ENCODE data around the gene FNIP1.

GRCh38 chr5:131760793-131761192 lies 36.0 kb downstream of the FNIP1 start:
- TF ChIP-seq IRF1 (CRISPR knock-in tag; IDR thresholded peaks at IDR 0.05; ENCODE audit: borderline replicate concordance) (no peak), TCF7L2 (IDR thresholded peaks at IDR 0.05; ENCODE audit: low read depth, low read length) (no peak), MITF (IDR thresholded peaks at IDR 0.05) (no peak), ARNT (IDR thresholded peaks at IDR 0.05) (no peak), CTCF (IDR thresholded peaks at IDR 0.05 in 2 of 3, conservative IDR thresholded peaks at IDR 0.05 in 1 of 3; ENCODE audit: insufficient read depth in 2 of 3, low read depth in 1 of 3, low read length in 3 of 3) (no peak), POLR2A (conservative IDR thresholded peaks at IDR 0.05) (no peak), RHOXF2B (CRISPR knock-in tag; conservative IDR thresholded peaks at IDR 0.05) (no peak), NONO (IDR thresholded peaks at IDR 0.05; ENCODE audit: low read depth in 2 of 2, low read length in 1 of 2) (no peak), JUN (IDR thresholded peaks at IDR 0.05; ENCODE audit: borderline replicate concordance, low read depth, low read length) (no peak), JUN (CRISPR knock-in tag; IDR thresholded peaks at IDR 0.05; ENCODE audit: borderline replicate concordance) (no peak), EP300 (IDR thresholded peaks at IDR 0.05; ENCODE audit: low read length) (no peak)

All from K562 (cell line).